Fibroblast of the aortic adventitia (primary cell): ENCODE results near the gene PUS1. TPM values are rescaled to one million over a fixed set of nuclear protein-coding genes. Genes with fewer than 3 reads are reported as not detected.

ENCODE experiments used
- DNase-seq: peaks from one replicate; pipeline ENCODE4 v3.0.0-alpha.2; 2010; ENCODE audit warnings: low read depth
- H3K4me3 ChIP-seq: 2 replicates; pipeline ENCODE4 v1.5.1; 2011; ENCODE audit warnings: low read depth, mild to moderate bottlenecking, control low read depth, low read length, moderate library complexity
- CTCF ChIP-seq: IDR thresholded peaks from 2 replicates; pipeline ENCODE4 v1.5.1; 2011; ENCODE audit warnings: mild to moderate bottlenecking, low read length, control low read depth, inconsistent platforms; ENCODE audit not compliant: insufficient read depth
- total RNA-seq: library from RNA; depleted of rRNA; stranded (reverse); fragments of >200 nt; gene quantifications from 2 replicates; pipeline ENCODE4 v1.2.3, GENCODE V29; 2012; ENCODE audit warnings: low replicate concordance

PUS1 gene
- total RNA-seq, 1 donor, result 9.3 TPM

- no peak for DNase-seq
- H3K4me3 ChIP-seq, result no peak overlapping the region
- TF ChIP-seq CTCF, result no peak
These were observed 12.9 kb downstream of the PUS1 start for GRCh38 chr12:131941987-131942341.

- TF ChIP-seq CTCF, result no peak
- no peak for DNase-seq
- H3K4me3 ChIP-seq, result no peak overlapping the region
These were observed 13.6 kb downstream of the PUS1 start for GRCh38 chr12:131942671-131943070.

DNA sequence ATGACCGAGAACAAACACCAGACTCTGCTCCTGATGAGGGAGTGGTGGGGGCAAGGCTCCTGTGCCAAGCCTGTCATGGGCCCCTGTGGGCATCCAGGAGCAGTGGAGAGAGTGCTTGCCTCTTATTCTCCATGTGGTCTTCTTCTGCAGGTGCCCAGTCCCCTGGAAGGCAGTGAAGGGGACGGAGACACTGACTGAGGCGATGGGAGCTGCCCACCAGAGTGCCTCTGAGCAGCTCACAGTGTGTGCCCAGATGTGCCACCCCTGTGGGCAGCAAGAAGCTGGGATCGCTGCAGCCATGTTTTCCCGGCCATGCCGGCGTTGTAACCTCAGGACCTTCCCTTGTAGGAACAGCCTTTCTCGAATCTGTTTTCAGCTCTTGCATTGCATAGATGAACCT lies 14.3 kb downstream of the PUS1 start:
- TF ChIP-seq CTCF, result no peak
- no peak for DNase-seq
- H3K4me3 ChIP-seq, result no peak overlapping the region

- no peak for TF ChIP-seq CTCF
- DNase-seq, result no peak
- H3K4me3 ChIP-seq, result no peak overlapping the region
These were observed 14.8 kb downstream of the PUS1 start for GRCh38 chr12:131943876-131944275.

DNA sequence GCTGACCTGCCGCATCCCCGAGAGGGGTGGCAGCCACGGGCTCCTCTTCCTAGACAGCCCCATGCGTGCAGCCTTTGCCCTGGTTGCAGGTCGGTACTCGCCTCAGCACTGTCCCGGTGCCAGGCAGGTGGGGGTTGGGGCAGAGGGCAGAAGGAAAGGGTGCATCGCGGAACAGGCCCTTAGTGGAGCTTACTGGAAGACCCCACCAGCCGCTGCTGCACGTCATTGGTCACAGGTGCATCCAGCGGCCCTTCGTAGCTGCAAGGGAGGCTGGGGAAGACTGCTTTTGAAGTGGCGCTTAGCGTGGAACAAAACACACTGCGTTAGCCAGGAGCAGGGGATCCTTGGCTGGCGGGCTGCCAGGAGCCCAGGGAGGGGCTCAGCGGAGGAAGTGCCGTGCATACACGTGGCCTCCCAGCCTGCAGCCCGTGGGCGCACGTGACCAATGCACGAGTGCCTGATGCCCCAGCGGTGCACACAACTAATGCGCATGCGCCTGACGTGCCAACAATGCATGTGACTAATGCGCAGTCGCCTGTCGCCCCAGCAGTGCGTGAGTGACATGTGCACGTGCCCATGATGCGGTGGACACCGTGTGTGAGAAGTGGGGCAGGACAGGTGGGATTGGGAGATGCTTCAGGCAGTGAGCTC lies 15.7 kb downstream of the PUS1 start:
- no peak overlapping the region for H3K4me3 ChIP-seq
- no peak for DNase-seq
- no peak for TF ChIP-seq CTCF

- DNase-seq, result no peak
- no peak for TF ChIP-seq CTCF
- no peak overlapping the region for H3K4me3 ChIP-seq
These were observed 17.7 kb downstream of the PUS1 start for GRCh38 chr12:131946757-131947156.

DNA sequence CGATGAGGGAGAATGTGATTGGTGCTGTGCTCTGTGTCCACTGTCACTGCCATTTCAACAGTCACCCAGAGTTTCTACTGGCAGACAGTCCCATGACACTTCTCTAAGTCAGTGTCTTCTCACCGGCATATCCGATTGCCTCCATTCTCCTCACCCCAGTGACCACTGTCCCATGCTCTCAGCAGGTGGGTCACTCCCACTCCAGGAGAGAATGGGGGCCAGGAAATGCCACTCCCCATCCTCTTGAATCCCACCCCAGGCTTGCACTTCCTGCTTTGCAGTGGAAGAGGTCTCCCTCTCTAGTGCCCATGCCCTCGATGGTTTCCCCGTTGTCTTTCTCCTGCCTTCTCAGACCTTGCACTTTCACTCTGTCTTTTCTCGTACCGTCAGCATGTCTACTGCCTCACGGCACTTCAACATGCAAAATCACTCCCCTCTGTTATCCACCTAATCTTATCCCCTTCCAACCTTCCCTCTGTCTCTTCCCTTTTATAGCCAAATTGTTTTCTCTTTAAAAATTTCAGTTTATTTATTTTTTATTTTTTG lies 18.5 kb downstream of the PUS1 start:
- H3K4me3 ChIP-seq, result no peak overlapping the region
- DNase-seq, result no peak
- TF ChIP-seq CTCF, result no peak
